BJ (cell line): Measurements from ENCODE around the gene IRS2. TPM values are rescaled to one million over a fixed set of nuclear protein-coding genes. Genes with fewer than 3 reads are reported as not detected.

Source experiments
- CTCF ChIA-PET: fragments of 350-600 bp; formaldehyde crosslinking; extraction: SDS; loops from one replicate; lab custom pipeline; 2021; ENCODE audit warnings: antibody characterized with exemption, inconsistent platforms; lab: Yijun Ruan, JAX
- POLR2A ChIA-PET: fragments of 300-600 bp; sonication (Branson Sonifier 250); formaldehyde crosslinking; extraction: SDS; loops from one replicate; lab custom pipeline; 2021; ENCODE audit warnings: antibody characterized with exemption; lab: Charles Lee
- DNase-seq: peaks from one replicate; pipeline ENCODE4 v3.0.0-alpha.2; 2011; ENCODE audit warnings: low read depth
- H3K27me3 ChIP-seq: 2 replicates; pipeline ENCODE4 v1.6.0; 2011; ENCODE audit warnings: low read length; ENCODE audit not compliant: control insufficient read depth, insufficient read depth
- H3K36me3 ChIP-seq: 2 replicates; pipeline ENCODE4 v1.5.1; 2011; ENCODE audit warnings: low read length; ENCODE audit not compliant: control insufficient read depth, insufficient read depth
- H3K4me3 ChIP-seq: 2 replicates; pipeline ENCODE4 v1.5.1; 2011; ENCODE audit warnings: low read depth, mild to moderate bottlenecking, control low read depth, low read length
- CTCF ChIP-seq: IDR thresholded peaks from 2 replicates; pipeline ENCODE4 v1.5.1; 2011; ENCODE audit warnings: low read depth, mild to moderate bottlenecking, control low read depth, inconsistent platforms, low read length, moderate library complexity; ENCODE audit not compliant: insufficient read depth
- polyA plus RNA-seq: library from polyadenylated mRNA; depleted of rRNA; stranded (reverse); fragments of >200 nt; gene quantifications from 2 replicates; pipeline ENCODE4 v1.2.3, GENCODE V29; 2011

The IRS2 gene
- polyA plus RNA-seq, 1 experiment, result 1.3 TPM

- CTCF ChIA-PET, result interaction anchor here (1.0 kb wide), 1 partner anchor 9 kb away, joined by 3 read pairs; no protein-coding TSS in a partner anchor
- no peak for DNase-seq
- H3K4me3 ChIP-seq, result no peak overlapping the region
These were observed 34.7 kb upstream of the IRS2 start for GRCh38 chr13:109821103-109821502.

GRCh38 chr13:109819874-109820273 is 33.5 kb upstream of the IRS2 start:
- CTCF ChIA-PET, result no interaction called here
- TF ChIP-seq CTCF, result no peak

More at GRCh38 chr13:109821103-109821502, 34.7 kb upstream of the IRS2 start:
- POLR2A ChIA-PET, result interaction anchor here (0.6 kb wide), 1 partner anchor 846 kb away, joined by 4 read pairs; no protein-coding TSS in a partner anchor
- Histone ChIP-seq H3K27me3 (no peaks in the 10 kb centered on the region), H3K36me3 (no peaks in the 10 kb centered on the region)
- TF ChIP-seq CTCF, result no peak

GRCh38 chr13:109818886-109819285 is 32.5 kb upstream of the IRS2 start:
- no peak for DNase-seq
- no peak overlapping the region for H3K4me3 ChIP-seq
- CTCF ChIA-PET, result interaction anchor here (1.3 kb wide), 1 partner anchor 297 kb away, joined by 3 read pairs; no protein-coding TSS in a partner anchor
- POLR2A ChIA-PET, result no interaction called here
- TF ChIP-seq CTCF, result no peak
- no peaks in the 10 kb centered on the region for H3K36me3 ChIP-seq
- no peaks in the 10 kb centered on the region for H3K27me3 ChIP-seq

More at GRCh38 chr13:109819874-109820273, 33.5 kb upstream of the IRS2 start:
- no peaks in the 10 kb centered on the region for H3K27me3 ChIP-seq
- POLR2A ChIA-PET, result no interaction called here
- no peaks in the 10 kb centered on the region for H3K36me3 ChIP-seq
- DNase-seq, result no peak
- H3K4me3 ChIP-seq, result no peak overlapping the region

GRCh38 chr13:109817591-109818535 is 31.5 kb upstream of the IRS2 start:
- TF ChIP-seq CTCF, result no peak
- no peak for DNase-seq
- POLR2A ChIA-PET, result interaction anchor here (0.7 kb wide), 1 partner anchor 28 kb away, joined by 4 read pairs; no protein-coding TSS in a partner anchor
- Histone ChIP-seq H3K36me3 (no peaks in the 10 kb centered on the region), H3K27me3 (no peaks in the 10 kb centered on the region), H3K4me3 (no peak overlapping the region)
- CTCF ChIA-PET, result interaction anchor here (0.9 to 1.7 kb wide), 4 partner anchors 12 to 298 kb away, joined by 3 to 6 read pairs (median 4); no protein-coding TSS in a partner anchor

GRCh38 chr13:109816808-109817203 is 30.4 kb upstream of the IRS2 start:
- ChIA-PET CTCF (interaction anchor here (1.0 to 1.7 kb wide), 2 partner anchors 13 to 19 kb away, joined by 4 to 6 read pairs; no protein-coding TSS in a partner anchor), POLR2A (no interaction called here)
- peak; percentile 44 for DNase-seq
- H3K36me3 ChIP-seq, result no peaks in the 10 kb centered on the region
- no peak overlapping the region for H3K4me3 ChIP-seq
- no peak for TF ChIP-seq CTCF
- H3K27me3 ChIP-seq, result no peaks in the 10 kb centered on the region
